ENCODE data around the gene BRF1.

DNA sequence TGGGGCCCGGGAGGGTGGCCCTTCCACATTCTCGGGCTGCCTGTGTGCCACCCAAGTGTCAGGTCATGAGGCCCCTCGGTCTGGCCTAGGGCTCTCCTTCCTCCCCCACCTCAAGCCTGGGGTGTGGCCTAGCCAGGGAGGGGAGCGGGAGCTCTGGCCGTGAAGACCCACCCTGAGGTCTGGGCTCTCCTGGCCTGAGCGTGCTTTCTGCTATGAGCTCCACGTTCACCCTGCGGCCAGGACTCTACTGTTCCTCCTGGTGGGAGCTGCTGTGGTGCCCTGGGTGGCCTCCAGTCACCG is 25.7 kb upstream of the BRF1 start:
- no peak for TF ChIP-seq POLR2A (IDR thresholded peaks at IDR 0.05)
- TF ChIP-seq, protein P1, sequence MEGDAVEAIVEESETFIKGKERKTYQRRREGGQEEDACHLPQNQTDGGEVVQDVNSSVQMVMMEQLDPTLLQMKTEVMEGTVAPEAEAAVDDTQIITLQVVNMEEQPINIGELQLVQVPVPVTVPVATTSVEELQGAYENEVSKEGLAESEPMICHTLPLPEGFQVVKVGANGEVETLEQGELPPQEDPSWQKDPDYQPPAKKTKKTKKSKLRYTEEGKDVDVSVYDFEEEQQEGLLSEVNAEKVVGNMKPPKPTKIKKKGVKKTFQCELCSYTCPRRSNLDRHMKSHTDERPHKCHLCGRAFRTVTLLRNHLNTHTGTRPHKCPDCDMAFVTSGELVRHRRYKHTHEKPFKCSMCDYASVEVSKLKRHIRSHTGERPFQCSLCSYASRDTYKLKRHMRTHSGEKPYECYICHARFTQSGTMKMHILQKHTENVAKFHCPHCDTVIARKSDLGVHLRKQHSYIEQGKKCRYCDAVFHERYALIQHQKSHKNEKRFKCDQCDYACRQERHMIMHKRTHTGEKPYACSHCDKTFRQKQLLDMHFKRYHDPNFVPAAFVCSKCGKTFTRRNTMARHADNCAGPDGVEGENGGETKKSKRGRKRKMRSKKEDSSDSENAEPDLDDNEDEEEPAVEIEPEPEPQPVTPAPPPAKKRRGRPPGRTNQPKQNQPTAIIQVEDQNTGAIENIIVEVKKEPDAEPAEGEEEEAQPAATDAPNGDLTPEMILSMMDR (IDR thresholded peaks at IDR 0.05): no peak

Measured in thyroid gland (tissue), 4 donors.